Brain microvascular endothelial cell (primary cell): ENCODE data around the gene GLIS2.

ENCODE experiments used
- DNase-seq: peaks from one replicate; pipeline ENCODE4 v3.0.0-alpha.2; 2020
- H3K27ac ChIP-seq: fragments of 250-450 bp; sonication (Bioruptor Pico); 2 replicates; pipeline ENCODE4 v1.5.1; 2020; ENCODE audit warnings: mild to moderate bottlenecking, moderate library complexity
- H3K27me3 ChIP-seq: fragments of 250-450 bp; sonication (Bioruptor Pico); replicated peaks from 2 replicates; pipeline ENCODE4 v1.5.1; 2020; ENCODE audit warnings: mild to moderate bottlenecking
- H3K36me3 ChIP-seq: fragments of 250-450 bp; sonication (Bioruptor Pico); replicated peaks from 2 replicates; pipeline ENCODE4 v1.5.1; 2020; ENCODE audit warnings: mild to moderate bottlenecking
- H3K4me3 ChIP-seq: 2 replicates; pipeline ENCODE4 v1.5.1; 2011; ENCODE audit warnings: low read depth, mild to moderate bottlenecking, control low read depth, low read length, moderate library complexity
- in situ Hi-C: cut with HindIII; loops from 2 replicates; pipeline ENCODE4 v1.10.0; 2017; ENCODE audit warnings: low sequenced_read_pairs, low pct_ligation_motif_present
- TF ChIP-seq, protein P1 (sequence below): IDR thresholded peaks from 2 replicates; pipeline ENCODE4 v1.5.1; 2011; ENCODE audit warnings: low read depth, mild to moderate bottlenecking, moderate library complexity, low read length, control low read depth, inconsistent platforms; ENCODE audit errors: missing control alignments

Gene GLIS2

DNA sequence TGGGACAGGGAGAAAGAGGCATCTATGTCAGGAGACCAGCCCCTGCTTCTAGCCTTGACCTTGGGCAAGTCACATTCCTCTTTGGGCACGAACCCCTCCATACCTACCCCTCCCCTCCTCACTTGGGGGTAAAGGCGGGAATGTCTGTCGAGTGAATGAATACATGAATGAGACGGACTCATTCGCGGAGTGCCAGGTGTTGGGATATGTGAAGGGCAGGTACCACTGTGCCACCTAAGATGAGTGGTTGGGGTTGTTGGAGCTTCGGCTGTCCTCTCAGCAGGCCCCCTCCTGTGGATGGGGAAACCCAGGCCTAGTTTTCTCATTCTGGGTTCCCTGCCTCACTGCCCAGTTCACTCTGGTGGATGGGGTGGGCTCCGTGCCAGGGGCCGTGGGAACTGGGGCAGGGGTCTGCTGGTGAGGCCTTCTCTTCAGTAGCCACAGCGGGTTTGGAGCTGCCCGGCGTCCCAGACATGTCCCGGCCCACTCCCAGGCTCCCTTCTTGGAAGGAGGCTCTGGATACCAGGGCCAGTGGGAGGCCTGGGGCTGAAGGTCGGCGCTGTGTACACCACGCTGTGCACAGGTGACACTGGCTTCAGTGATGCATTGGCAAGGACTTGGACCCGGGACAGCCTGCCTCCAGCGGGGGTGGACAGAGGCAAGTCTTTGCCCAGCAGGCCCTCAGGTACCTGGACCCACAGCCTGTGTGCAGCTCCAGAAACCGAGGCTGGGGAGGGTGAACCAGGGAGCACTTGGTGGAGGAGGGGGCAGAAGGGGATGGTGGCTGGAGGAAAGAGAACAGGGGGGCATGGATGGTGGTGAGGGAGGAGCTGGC lies 5.6 kb downstream of the GLIS2 start:
- no peak overlapping the region for H3K27ac ChIP-seq
- no peaks in the 10 kb centered on the region for H3K27me3 ChIP-seq
- TF ChIP-seq, protein P1, sequence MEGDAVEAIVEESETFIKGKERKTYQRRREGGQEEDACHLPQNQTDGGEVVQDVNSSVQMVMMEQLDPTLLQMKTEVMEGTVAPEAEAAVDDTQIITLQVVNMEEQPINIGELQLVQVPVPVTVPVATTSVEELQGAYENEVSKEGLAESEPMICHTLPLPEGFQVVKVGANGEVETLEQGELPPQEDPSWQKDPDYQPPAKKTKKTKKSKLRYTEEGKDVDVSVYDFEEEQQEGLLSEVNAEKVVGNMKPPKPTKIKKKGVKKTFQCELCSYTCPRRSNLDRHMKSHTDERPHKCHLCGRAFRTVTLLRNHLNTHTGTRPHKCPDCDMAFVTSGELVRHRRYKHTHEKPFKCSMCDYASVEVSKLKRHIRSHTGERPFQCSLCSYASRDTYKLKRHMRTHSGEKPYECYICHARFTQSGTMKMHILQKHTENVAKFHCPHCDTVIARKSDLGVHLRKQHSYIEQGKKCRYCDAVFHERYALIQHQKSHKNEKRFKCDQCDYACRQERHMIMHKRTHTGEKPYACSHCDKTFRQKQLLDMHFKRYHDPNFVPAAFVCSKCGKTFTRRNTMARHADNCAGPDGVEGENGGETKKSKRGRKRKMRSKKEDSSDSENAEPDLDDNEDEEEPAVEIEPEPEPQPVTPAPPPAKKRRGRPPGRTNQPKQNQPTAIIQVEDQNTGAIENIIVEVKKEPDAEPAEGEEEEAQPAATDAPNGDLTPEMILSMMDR = no peak
- in situ Hi-C loops = no loop called here
- H3K4me3 ChIP-seq = no peak overlapping the region
- no peak for DNase-seq
- no peaks in the 10 kb centered on the region for H3K36me3 ChIP-seq

DNA sequence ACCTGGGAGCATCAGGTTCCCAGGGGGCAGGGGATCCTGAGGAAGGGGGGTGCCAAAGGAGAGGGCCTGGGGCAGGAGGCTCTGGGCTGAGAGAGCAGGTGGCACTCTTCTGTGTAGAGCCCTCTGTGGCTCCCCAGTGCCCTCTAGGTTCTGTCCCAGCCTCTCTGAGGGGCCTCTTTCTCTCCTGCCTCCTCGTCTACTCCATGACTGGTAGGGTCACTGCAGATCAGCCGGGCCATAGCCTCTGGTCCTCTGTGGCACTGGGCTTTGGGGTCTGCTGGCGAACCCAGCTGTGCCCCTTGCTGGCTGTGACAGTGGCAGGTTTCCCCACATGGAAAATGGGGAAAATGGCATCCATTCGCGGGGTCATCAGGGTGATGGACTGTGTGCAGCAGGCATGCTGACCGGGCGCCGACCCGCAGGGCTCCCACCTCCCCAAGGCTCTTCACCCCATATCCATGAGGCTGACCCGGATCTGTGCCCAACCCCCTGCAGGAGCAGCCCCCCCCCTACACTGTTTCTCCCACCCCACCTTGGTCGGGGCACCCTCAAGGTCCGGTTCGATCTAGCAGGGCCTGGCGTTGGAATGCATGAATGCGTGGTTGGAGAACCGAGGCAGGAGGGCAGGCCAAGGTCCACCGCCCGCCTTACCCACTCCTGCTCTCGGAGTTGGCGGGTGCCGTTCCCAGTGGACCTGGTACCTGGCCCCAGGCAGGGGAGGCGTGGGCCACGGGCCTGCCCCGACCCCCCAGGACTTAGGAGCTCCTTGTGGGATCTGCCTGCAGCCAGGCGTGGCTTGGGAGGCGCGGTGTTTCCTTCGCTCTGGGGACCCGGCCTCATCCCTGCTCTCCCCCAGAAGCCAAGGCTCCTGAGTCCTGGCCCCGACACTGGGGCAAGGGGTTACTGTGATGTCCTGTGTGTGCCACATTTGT lies 6.5 kb downstream of the GLIS2 start:
- no peaks in the 10 kb centered on the region for H3K36me3 ChIP-seq
- no peak for DNase-seq
- H3K4me3 ChIP-seq = no peak overlapping the region
- in situ Hi-C loops = no loop called here
- no peak overlapping the region for H3K27ac ChIP-seq
- no peaks in the 10 kb centered on the region for H3K27me3 ChIP-seq
- TF ChIP-seq, protein P1 = no peak

DNA sequence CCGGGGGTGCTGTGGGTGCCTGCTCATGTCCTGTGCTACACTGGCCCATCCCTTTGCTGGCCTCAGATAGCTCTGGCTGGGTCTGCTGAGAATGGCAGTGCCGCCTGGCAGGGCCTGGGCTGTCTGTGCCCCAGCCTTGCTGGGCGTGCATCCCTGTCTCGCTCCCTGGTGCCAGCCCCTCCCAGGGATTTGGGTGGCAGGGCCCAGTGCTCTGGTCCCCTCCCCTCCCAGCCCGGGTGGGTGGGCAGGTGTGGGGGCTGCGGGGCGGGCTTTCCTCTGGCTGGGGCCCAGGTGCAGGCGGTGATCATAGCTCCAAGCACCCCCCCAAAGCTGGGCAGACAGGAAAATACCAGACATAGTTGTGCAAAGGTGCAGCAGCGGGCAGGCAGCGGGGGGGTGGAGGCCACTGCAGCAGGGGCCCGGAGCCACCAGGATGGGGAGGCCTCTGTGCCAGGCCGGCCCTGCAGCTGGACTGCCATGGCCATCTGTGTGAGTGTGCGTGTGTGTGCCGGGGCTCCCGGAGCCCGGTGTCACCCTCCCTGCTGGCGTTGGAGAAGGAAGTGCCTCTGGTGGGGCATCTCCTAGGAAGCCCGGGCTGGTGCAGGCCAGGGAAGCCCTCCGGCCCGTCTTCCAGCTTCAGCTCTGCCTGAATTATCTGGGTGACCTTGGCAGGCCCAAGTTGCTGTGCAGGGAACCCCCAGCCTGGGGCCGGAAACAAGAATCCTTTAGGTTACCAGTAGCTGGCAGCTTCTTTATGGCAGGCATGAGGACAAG lies 7.4 kb downstream of the GLIS2 start:
- in situ Hi-C loops = no loop called here
- H3K27me3 ChIP-seq = no peaks in the 10 kb centered on the region
- TF ChIP-seq, protein P1 = no peak
- no peak overlapping the region for H3K4me3 ChIP-seq
- H3K27ac ChIP-seq = no peak overlapping the region
- DNase-seq = no peak
- H3K36me3 ChIP-seq = no peaks in the 10 kb centered on the region

DNA sequence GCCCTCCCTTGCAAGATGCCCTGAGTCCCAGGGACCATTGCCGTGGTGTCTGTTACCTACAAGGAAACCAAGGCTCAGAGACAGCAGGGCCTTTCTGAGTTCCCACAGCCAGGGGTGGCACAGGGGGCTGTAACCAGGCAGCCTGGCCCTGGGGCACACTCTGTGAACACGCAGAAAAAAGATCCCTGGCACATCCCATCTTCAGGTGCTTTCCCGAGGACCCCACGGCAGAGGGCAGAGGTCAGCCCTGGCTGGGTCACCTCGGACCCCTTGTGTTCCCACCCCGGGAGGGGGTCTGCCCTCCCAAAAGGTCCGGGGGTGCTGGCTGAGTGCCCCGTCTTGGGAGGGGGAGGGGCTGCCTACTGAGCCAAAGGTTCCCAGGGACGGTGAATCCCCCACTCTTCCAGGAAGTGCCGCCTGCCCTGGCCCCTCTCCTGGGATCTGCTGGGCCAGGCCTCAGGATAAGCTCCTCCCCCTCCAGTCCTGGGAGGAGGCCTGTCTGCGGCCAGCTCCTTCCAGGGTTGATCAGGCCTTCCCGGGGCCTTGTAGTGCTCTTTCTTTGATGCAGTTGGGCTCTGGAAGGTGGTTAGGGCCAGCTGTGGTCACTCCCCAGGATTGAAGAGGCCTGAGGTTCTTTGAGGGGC lies 8.1 kb downstream of the GLIS2 start:
- Histone ChIP-seq H3K4me3 (no peak overlapping the region), H3K27ac (no peak overlapping the region), H3K27me3 (no peaks in the 10 kb centered on the region), H3K36me3 (no peaks in the 10 kb centered on the region)
- TF ChIP-seq, protein P1 = no peak
- in situ Hi-C loops = no loop called here
- DNase-seq = no peak

DNA sequence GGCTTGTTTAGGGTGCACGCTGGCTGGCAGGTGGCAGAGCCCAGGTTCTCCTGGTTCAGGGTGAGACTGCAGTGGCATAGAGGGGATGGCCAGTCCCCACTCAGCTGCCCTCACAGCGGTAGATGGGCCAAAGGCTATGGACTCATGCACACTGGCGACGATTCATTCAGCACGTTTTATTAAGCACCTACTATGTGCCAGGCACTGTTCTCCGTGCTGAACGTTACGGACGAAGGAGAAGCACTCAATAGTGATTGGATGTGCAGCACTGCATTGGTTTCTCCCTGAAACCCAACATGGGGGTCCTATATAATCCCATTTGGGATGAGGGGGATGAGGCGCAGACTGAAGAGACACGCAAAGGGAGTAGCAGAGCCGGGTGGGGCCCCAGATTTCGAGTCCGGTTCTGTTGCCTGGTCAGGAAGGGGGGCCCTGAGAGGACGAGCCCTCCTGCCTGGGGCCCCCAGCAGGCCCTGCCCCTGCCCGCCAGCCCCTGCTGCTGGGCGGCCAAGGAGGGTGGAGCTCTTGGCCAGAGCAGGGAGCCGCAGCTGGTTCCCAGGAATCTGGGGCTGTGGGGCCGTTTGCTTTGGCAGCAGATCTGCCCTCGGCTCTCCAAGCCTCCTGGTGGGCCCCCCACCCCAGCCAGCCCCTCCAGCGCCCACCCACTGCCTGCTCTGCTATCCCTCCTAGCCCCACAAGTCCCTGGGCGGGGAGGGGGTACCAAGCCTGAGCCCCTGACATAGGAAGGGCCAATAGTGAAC lies 8.8 kb downstream of the GLIS2 start:
- Histone ChIP-seq H3K27ac (no peak overlapping the region), H3K27me3 (no peaks in the 10 kb centered on the region), H3K4me3 (no peak overlapping the region), H3K36me3 (no peaks in the 10 kb centered on the region)
- DNase-seq = no peak
- TF ChIP-seq, protein P1 = no peak
- in situ Hi-C loops = no loop called here
